ENCODE measurements around the gene MFGE8. TPM values are rescaled to one million over a fixed set of nuclear protein-coding genes. Genes with fewer than 3 reads are reported as not detected.

Gene MFGE8
- total RNA-seq, 1 donor from 2014 or later: 2.4 TPM

- H3K9me3 Mint-ChIP-seq: peaks cover 4% of the 10 kb centered on the region
- H3K27me3 Mint-ChIP-seq: peaks cover 11% of the 10 kb centered on the region
- TF ChIP-seq CTCF (IDR thresholded peaks at IDR 0.05): no peak
- H3K27ac Mint-ChIP-seq: no peak overlapping the region
- POLR2A ChIA-PET: no interaction called here
- no peaks in the 10 kb centered on the region for H3K4me1 Mint-ChIP-seq
- ATAC-seq (ENCODE audit: low read depth) (no peak), DNase-seq (no peak)
- H3K4me3 Mint-ChIP-seq: no peak overlapping the region
- intact Hi-C loops (cut with micrococcal nuclease): no loop called here
- no peaks in the 10 kb centered on the region for H3K36me3 Mint-ChIP-seq (ENCODE audit: low read depth)
- CTCF ChIA-PET: no interaction called here
These were observed 60.7 kb downstream of the MFGE8 start for GRCh38 chr15:88852476-88852875.

- H3K27me3 Mint-ChIP-seq: peaks cover 11% of the 10 kb centered on the region
These were observed 63.7 kb downstream of the MFGE8 start for GRCh38 chr15:88849376-88850072.

More at GRCh38 chr15:88849376-88850072, 63.7 kb downstream of the MFGE8 start:
- Mint-ChIP-seq H3K4me1 (no peaks in the 10 kb centered on the region), H3K4me3 (no peak overlapping the region), H3K9me3 (peaks cover 1% of the 10 kb centered on the region), H3K36me3 (ENCODE audit: low read depth) (no peaks in the 10 kb centered on the region), H3K27ac (no peak overlapping the region)
- intact Hi-C loops (cut with micrococcal nuclease): no loop called here
- POLR2A ChIA-PET: no interaction called here
- ATAC-seq (ENCODE audit: low read depth) (no peak), DNase-seq (no peak)
- CTCF ChIA-PET: no interaction called here
- TF ChIP-seq CTCF (IDR thresholded peaks at IDR 0.05): no peak

Other genes starting within 250 kb of the MFGE8 start
- not detected in 2 replicates for gene ACAN, start 109.9 kb downstream of the MFGE8 start, total RNA-seq
- gene HAPLN3, start 17.8 kb downstream of the MFGE8 start, total RNA-seq: 8.5 and 9.1 TPM in 2 replicates
- 40.7 and 48.8 TPM in 2 replicates for gene ABHD2, start 175.1 kb upstream of the MFGE8 start, total RNA-seq

Measured in activated B cell treated with CpG ODN at 0.5 μM for 24 hours (primary cell).